Measurements from ENCODE around the gene SAMD3.
"Not testable (repeated sequence)": the region's sequence is repeated elsewhere in the genome, so short reads cannot be mapped to it uniquely, and the experiment has no call there.

SAMD3 gene

DNA sequence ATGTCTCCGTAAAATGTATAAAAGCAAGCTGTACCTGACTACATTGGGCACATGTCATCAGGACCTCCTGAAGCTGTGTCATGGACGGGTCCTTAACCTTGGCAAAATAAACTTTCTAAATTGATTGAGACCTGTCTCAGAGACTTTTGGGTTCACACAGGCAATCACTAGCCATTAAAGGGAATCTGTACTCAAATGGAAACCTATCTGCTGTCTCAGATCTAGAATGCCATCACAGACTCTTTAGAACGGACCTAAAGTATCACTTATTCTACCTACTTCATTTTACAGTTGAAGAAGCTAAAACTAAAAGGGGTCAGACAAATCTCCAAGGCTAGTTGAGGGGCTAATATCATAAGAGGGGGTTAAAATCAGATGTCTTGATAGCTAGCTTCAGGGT lies 11.1 kb downstream of the SAMD3 start:
- no peak for DNase-seq

- DNase-seq: no peak
Measured at GRCh38 chr6:130207979-130208649, 14.6 kb downstream of the SAMD3 start.

DNA sequence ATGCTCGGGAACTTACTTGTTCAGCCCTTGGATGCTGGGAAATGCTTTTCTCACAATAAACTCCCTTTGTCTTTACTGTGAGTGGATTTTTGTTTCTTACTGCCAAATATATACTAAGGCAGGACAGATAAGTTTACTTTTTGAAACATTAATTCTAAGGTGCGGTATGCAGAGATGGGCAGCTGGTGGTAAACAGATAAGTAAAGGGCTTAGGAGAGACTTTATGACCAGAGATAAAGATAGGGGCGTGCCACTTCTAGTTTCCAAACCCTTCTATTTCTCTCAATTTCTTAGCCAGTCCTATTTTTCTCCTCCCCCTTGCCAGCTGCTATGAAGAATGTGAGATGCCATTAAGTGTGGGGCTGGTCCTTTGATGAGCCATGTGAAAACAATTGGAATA lies 16.3 kb downstream of the SAMD3 start:
- DNase-seq: no peak

DNA sequence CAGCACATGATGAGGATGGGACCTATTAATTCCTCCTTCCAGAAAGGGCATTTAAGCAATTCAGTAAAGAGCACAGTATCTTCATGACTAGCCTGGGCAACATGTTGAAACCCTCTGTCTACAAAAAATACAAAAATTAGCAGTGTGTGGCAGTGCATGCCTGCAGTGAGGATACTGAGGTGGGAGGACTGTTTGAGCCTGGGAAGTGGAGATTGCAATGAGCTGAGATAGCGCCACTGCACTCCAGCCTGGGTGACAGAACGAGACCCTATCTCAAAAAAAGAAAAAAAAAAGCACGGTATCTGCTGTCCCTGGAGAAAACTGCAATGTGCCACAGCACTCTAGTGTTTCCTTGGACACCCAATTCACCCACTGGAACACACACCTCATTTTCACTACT lies 18.4 kb downstream of the SAMD3 start:
- DNase-seq: no peak

- DNase-seq: no peak
Measured at GRCh38 chr6:130203370-130203769, 19.4 kb downstream of the SAMD3 start.

- no peak for DNase-seq
Measured at GRCh38 chr6:130202782-130203181, 20.0 kb downstream of the SAMD3 start.

DNA sequence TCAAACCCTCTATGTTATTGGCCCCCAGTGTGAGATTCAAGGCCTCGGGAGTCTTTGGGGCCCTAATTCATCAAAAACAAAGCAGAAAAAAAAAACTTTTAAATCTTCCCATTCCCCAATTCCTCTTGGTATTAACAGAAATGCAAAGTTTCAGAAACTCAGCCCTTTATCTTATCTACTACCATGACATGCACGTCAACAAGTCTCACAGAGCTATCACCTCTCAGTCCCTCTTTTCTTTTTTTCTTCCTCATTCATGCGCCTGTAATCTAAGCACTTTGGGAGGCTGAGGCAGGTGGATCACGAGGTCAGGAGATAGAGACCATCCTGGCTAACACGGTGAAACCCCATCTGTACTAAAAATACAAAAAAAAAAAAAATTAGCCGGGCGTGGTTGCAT lies 22.7 kb downstream of the SAMD3 start:
- DNase-seq: no peak

DNA sequence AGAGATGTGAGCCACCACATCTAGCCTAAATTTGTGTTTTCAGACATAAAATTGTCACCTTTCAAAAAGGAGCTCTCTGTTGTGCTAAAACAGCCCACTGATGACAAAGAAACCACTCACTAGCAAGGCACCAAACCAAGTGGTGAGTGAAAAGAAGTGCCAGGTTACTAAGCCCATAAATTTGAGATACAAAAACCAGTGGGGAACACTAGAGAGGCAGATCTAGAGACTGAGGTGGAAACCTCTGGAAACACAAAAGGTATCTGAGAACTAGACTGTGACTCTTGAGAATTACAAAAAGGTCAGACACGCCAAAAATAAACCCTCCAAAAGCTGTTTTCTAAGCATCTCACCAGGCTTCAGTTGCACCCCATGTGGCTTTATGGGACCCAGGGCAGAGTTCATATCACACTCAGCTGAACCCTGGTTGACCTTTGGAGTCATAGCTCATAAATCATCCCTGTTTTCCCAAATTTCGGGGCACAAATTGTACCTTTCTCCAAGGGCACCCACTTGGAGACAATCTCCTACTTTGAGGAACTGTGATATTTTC lies 24.2 kb downstream of the SAMD3 start:
- no peak for DNase-seq

DNA sequence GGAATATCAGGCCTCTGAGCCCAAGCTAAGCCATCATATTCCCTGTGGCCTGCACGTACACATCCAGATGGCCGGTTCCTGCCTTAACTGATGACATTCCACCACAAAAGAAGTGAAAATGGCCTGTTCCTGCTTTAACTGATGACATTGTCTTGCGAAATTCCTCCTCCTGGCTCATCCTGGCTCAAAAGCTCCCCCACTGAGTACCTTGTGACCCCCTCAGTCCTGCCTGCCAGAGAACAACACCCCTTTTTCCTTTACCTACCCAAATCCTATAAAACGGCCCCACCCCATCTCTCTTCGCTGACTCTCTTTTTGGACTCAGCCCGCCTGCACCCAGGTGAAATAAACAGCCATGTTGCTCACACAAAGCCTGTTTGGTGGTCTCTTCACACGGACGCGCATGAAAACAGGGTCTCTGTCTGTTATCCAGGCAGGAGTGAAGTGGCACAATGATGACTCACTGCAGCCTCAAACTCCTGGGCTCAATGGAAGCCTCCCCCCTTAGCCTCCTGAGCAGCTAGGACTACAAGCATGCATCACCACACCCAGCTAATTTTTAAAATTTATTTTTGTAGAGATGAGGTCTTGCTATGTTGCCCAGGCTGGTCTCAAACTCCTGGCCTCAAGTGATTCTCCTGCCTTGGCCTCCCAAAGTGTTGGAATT lies 24.8 kb downstream of the SAMD3 start:
- not testable (repeated sequence) for DNase-seq

- not testable (repeated sequence) for DNase-seq
Measured at GRCh38 chr6:130194434-130194833, 28.3 kb downstream of the SAMD3 start.

DNA sequence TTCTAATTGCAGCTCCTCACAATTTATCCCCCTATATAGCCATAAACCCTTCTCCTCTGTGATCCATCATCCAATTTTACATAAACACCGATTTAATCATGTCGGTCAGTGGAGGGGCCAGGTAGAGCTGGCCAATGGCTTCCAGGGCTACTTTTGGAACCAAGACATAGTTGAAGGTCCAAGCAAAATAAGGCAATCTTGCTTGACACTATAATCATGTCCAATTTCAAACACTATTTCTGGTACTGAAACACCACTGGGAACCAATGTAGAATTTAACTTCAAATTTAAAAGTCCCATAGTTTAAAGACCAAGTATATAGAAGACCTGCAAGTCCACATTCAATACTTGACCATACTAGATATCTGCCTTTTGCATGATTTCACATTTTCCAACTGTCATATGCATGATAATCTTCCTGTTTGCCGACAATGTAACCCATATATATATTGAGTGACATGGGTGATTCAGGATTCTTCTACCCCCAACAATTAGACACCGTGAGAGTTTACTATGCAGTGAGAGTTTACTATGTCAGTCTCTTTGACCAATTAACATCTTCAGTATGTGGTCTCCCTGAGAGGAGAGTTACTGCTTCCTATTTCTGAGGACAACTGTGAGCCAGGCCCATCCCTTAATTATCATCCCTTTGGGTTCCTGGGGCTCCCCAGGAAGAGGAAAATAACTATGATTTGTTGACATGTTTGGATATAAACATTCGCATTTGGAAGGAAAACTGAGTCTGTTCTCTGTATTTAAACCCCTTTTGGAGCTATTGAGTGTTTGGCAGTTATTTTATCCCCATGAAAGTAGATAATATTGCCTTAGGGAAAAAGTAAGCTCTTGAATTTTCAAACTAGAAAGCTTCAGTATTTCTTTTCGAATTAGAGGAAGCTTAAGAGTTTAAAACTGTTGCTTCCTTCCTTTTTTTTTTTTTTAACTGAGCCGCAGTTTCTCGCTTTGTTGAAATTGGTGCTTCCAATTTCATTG lies 31.8 kb downstream of the SAMD3 start:
- no peak for DNase-seq

- peak; percentile 12 for DNase-seq
Measured at GRCh38 chr6:130189531-130190397, 33.0 kb downstream of the SAMD3 start.

DNA sequence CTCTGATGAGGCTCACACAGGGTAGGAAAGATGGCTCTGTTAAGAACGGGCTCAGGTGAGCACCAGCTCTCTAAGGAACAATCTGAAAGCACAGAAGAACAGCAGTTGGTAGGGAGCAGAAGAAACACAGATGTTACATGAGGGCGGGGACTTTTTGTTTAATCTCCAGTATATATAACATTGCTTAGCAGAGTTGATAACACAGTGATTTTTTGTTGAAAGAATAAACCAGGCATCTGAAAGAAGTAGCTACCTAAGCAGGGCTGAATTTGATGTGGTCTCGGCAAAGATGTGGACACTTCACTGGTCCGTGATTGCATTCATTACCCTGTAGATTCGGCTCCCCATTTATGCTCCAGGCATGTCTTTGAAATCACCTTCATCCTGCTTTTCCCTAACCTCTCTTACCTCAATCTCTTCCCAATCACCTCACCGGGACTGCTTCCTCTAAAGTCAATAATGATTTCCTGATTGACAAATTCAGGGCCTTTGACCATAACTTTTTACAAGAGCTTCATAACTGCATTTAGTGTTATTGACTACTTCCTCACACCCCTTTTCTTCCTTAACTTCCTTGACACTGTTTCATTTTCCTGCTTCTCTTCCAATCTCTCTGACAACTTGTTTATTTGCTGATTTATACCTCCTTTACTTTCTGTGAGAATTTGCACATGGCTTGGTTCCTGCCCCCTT lies 34.4 kb downstream of the SAMD3 start:
- no peak for DNase-seq

- DNase-seq: no peak
Measured at GRCh38 chr6:130187335-130188206, 35.2 kb downstream of the SAMD3 start.

DNA sequence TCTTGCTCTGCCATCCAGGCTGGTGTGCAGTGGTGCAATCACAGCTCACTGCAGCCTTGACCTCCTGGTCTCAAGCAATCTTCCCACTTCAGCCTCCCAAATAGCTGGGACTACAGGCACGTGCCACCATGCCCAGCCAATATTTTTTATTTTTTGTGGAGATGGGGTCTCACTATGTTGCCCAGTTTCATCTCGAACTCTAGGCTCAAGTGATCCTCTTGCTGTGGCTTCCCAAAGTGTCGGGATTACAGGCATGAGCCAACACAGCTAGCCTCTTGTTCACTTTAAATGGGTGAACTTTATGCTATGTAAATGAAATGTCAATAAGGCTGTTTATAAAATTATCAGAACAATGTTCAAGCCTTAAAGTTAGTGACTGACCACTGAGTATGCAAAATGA lies 37.1 kb downstream of the SAMD3 start:
- no peak for DNase-seq

DNA sequence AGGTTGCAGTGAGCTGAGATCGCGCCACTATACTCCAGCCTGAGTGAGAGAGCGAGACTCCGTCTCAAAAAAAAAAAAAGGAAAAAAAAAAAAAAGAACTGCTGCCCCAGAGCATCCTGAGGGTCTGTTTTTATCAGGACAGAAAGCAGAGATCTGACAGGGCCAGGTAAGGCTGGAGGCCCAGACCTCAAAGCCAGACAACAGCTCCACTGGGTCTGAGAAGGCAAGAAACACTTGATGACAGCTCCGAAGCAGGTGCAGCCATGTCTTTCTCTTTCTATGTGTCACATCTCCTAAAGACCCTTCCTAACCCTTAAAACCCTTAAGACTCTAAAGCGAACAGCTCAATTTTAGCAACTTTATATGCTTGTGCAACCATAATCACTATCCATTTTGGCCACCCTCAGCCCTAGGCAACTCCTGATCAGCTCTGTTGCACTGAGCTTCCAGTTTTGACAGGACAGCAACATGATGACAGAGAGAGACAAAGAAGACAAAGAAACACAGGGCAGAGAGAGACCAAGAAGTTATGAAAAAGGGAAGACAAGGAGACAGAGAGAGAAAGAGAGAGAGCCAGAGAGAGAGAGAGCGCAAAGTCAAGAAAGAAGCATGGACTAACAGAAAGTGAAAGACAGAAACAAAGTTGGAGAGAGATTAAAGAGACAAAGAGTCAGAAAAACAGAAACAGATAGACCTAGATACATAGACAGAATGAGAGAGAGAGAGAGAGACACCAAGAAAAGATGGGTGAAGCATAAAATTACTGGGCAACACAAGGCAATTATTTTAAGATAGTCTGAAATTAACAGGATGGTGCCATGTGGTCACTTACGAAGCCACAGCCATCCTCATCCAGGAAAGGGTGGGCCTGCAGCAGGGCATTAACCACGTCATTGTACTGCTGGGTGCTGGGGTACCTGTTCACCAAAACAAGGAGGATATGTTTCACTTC lies 39.2 kb downstream of the SAMD3 start:
- peak; percentile 49 for DNase-seq

GRCh38 chr6:130182466-130182865 lies 40.3 kb downstream of the SAMD3 start:
- no peak for DNase-seq

- DNase-seq: no peak
Measured at GRCh38 chr6:130178692-130179091, 44.1 kb downstream of the SAMD3 start.

- DNase-seq: no peak
Measured at GRCh38 chr6:130176378-130176777, 46.4 kb downstream of the SAMD3 start.

Measured in CD4-positive, alpha-beta T cell treated with Interleukin-17A for 4 hours (primary cell).